ENCODE measurements around the gene AMPD1. TPM values are rescaled to one million over a fixed set of nuclear protein-coding genes. Genes with fewer than 3 reads are reported as not detected.

Gene AMPD1
- polyA plus RNA-seq, 1 donor (not counting 4 experiments of a cell fraction or from before 2014, with no cell fraction given), result not detected

GRCh38 chr1:114690148-114690547 is 5.2 kb downstream of the AMPD1 start:
- Histone ChIP-seq H3K9me3 (ENCODE audit: control insufficient read depth, low read depth, low read length) (no peaks in the 10 kb centered on the region), H3K79me2 (ENCODE audit: control insufficient read depth, insufficient read depth, low read length) (no peaks in the 10 kb centered on the region), H3K9me1 (ENCODE audit: control insufficient read depth, extremely low read depth, insufficient read depth, low read length) (no peaks in the 10 kb centered on the region), H3K4me1 (ENCODE audit: control insufficient read depth, extremely low read depth, insufficient read depth, low read length) (no peaks in the 10 kb centered on the region), H3K4me2 (ENCODE audit: control insufficient read depth, extremely low read depth, insufficient read depth, low read depth, low read length) (no peak overlapping the region), H3K9ac (ENCODE audit: control insufficient read depth, extremely low read depth, insufficient read depth, low read length) (no peak overlapping the region), H3K36me3 (ENCODE audit: control insufficient read depth in 2 of 2, extremely low read depth in 1 of 2, insufficient read depth in 2 of 2, low read length in 2 of 2) (no peaks in the 10 kb centered on the region), H2AFZ (ENCODE audit: control insufficient read depth, low read length) (no peak overlapping the region), H4K20me1 (ENCODE audit: control insufficient read depth, extremely low read depth, insufficient read depth, low read length) (no peaks in the 10 kb centered on the region), H3K4me3 (ENCODE audit: control insufficient read depth in 2 of 3, extremely low read depth in 1 of 3, insufficient read depth in 2 of 3, low read depth in 1 of 3, low read length in 3 of 3) (no peak overlapping the region), H3K27ac (ENCODE audit: control insufficient read depth, insufficient read depth, low read length) (no peak overlapping the region), H3K27me3 (ENCODE audit: control insufficient read depth, extremely low read depth, insufficient read depth, low read length) (no peaks in the 10 kb centered on the region)
- dilution Hi-C loops (cut with MboI; ENCODE audit: extremely low pct_ligation_motif_present, low sequenced_read_pairs), result no loop called here
- TF ChIP-seq CTCF (optimal IDR thresholded peaks at IDR 0.05 in 1 of 3, IDR thresholded peaks at IDR 0.05 in 1 of 3, conservative IDR thresholded peaks at IDR 0.05 in 1 of 3; ENCODE audit: extremely low read depth in 1 of 3, insufficient read depth in 2 of 3, low read length in 3 of 3) (no peak), EZH2 (IDR thresholded peaks at IDR 0.05; ENCODE audit: low read length) (no peak)
- no peak for FAIRE-seq
- no peak for DNase-seq (ENCODE audit: low read depth, low spot score)

- TF ChIP-seq EZH2 (IDR thresholded peaks at IDR 0.05; ENCODE audit: low read length) (no peak), CTCF (optimal IDR thresholded peaks at IDR 0.05 in 1 of 3, IDR thresholded peaks at IDR 0.05 in 1 of 3, conservative IDR thresholded peaks at IDR 0.05 in 1 of 3; ENCODE audit: extremely low read depth in 1 of 3, insufficient read depth in 2 of 3, low read length in 3 of 3) (no peak)
- no peak overlapping the region for H3K4me3 ChIP-seq (ENCODE audit: control insufficient read depth in 2 of 3, extremely low read depth in 1 of 3, insufficient read depth in 2 of 3, low read depth in 1 of 3, low read length in 3 of 3)
- H3K9me3 ChIP-seq (ENCODE audit: control insufficient read depth, low read depth, low read length), result no peaks in the 10 kb centered on the region
- H3K36me3 ChIP-seq (ENCODE audit: control insufficient read depth in 2 of 2, extremely low read depth in 1 of 2, insufficient read depth in 2 of 2, low read length in 2 of 2), result no peaks in the 10 kb centered on the region
- no peaks in the 10 kb centered on the region for H3K79me2 ChIP-seq (ENCODE audit: control insufficient read depth, insufficient read depth, low read length)
- FAIRE-seq (no peak), DNase-seq (ENCODE audit: low read depth, low spot score) (no peak)
- H3K27ac ChIP-seq (ENCODE audit: control insufficient read depth, insufficient read depth, low read length), result no peak overlapping the region
- no peak overlapping the region for H2AFZ ChIP-seq (ENCODE audit: control insufficient read depth, low read length)
- no peak overlapping the region for H3K4me2 ChIP-seq (ENCODE audit: control insufficient read depth, extremely low read depth, insufficient read depth, low read depth, low read length)
- H4K20me1 ChIP-seq (ENCODE audit: control insufficient read depth, extremely low read depth, insufficient read depth, low read length), result no peaks in the 10 kb centered on the region
- H3K27me3 ChIP-seq (ENCODE audit: control insufficient read depth, extremely low read depth, insufficient read depth, low read length), result no peaks in the 10 kb centered on the region
- H3K9ac ChIP-seq (ENCODE audit: control insufficient read depth, extremely low read depth, insufficient read depth, low read length), result no peak overlapping the region
- dilution Hi-C loops (cut with MboI; ENCODE audit: extremely low pct_ligation_motif_present, low sequenced_read_pairs), result no loop called here
- H3K9me1 ChIP-seq (ENCODE audit: control insufficient read depth, extremely low read depth, insufficient read depth, low read length), result no peaks in the 10 kb centered on the region
- H3K4me1 ChIP-seq (ENCODE audit: control insufficient read depth, extremely low read depth, insufficient read depth, low read length), result no peaks in the 10 kb centered on the region
These were observed 6.8 kb downstream of the AMPD1 start for GRCh38 chr1:114688526-114688925.

All from keratinocyte (primary cell).